ENCODE measurements around the gene DFFB. TPM values are rescaled to one million over a fixed set of nuclear protein-coding genes. Genes with fewer than 3 reads are reported as not detected.

The DFFB gene
- total and polyA plus RNA-seq, 9 of the 15 experiments (the other 6 are each of a cell fraction or from before 2014, with no cell fraction given): 2.3 to 15.8 (median 11.5) TPM

- no peak for FAIRE-seq
- CTCF ChIA-PET (ENCODE audit: low intra/inter-chr PET ratio): no interaction called here
- no peak overlapping the region for H2AFZ ChIP-seq (ENCODE audit: low read depth, low read length)
- TF ChIP-seq ZBTB2 (IDR thresholded peaks at IDR 0.05): no peak
- TF ChIP-seq OTX1 (CRISPR knock-in tag; IDR thresholded peaks at IDR 0.05): no peak
- no peak for TF ChIP-seq ZNF764 (CRISPR knock-in tag; IDR thresholded peaks at IDR 0.05; ENCODE audit: low read depth)
- no peak for TF ChIP-seq IFI16 (CRISPR knock-in tag; IDR thresholded peaks at IDR 0.05)
- TF ChIP-seq SFPQ (IDR thresholded peaks at IDR 0.05; ENCODE audit: low read depth, low read length): no peak
- no peak for TF ChIP-seq ZNF197 (CRISPR knock-in tag; IDR thresholded peaks at IDR 0.05; ENCODE audit: low read depth)
- no peak for TF ChIP-seq WHSC1 (IDR thresholded peaks at IDR 0.05; ENCODE audit: low read length)
- TF ChIP-seq ZNF431 (CRISPR knock-in tag; IDR thresholded peaks at IDR 0.05): no peak
- TF ChIP-seq RBM39 (optimal IDR thresholded peaks at IDR 0.05; ENCODE audit: low read depth, low read length): no peak
- no peak for TF ChIP-seq HMBOX1 (IDR thresholded peaks at IDR 0.05)
- TF ChIP-seq XRCC4 (IDR thresholded peaks at IDR 0.05; ENCODE audit: extremely low read depth, insufficient read depth, insufficient read length): no peak
- no peak for TF ChIP-seq RREB1 (CRISPR knock-in tag; IDR thresholded peaks at IDR 0.05)
- TF ChIP-seq ZNF121 (CRISPR knock-in tag; conservative IDR thresholded peaks at IDR 0.05): no peak
Measured at GRCh38 chr1:3834701-3835100, 22.6 kb upstream of the DFFB start.

More at GRCh38 chr1:3834701-3835100, 22.6 kb upstream of the DFFB start:
- in situ Hi-C loops (cut with MboI) (no loop called here), intact Hi-C loops (cut with micrococcal nuclease) (no loop called here)
- H3K4me1 ChIP-seq (replicated peaks in 1 of 2; ENCODE audit: control insufficient read depth in 2 of 2, insufficient read depth in 2 of 2, low read length in 2 of 2): peaks cover 0 to 3% of the 10 kb centered on the region in 2 experiments; a peak in 1 of 5 replicates
- WGBS (ENCODE audit: insufficient coverage, low coverage, missing lambda C conversion rate): 90% methylated on average over 10 of the region's 10 CpGs
- no peaks in the 10 kb centered on the region for H3K79me2 ChIP-seq (ENCODE audit: control insufficient read depth, insufficient read depth, low read length)
- H4K20me1 ChIP-seq (replicated peaks; ENCODE audit: control insufficient read depth, insufficient read depth, low read length): no peaks in the 10 kb centered on the region
- DNase-seq (ENCODE audit: extremely low read depth in 1 of 4, low spot score in 3 of 4) (no peak), ATAC-seq (no peak)
- H3K9ac ChIP-seq (ENCODE audit: insufficient read depth in 1 of 2, low read depth in 2 of 2, low read length in 2 of 2): 0 out of 4 replicates have a peak overlapping the region, but pooled peaks of 1 of the 2 experiments have one; percentile 45
- peaks cover 81% of the 10 kb centered on the region for H3K36me3 ChIP-seq (ENCODE audit: control insufficient read depth, insufficient read depth, low read length)
- POLR2A ChIA-PET: interaction anchor here (0.8 to 1.6 kb wide), 2 partner anchors 12 to 15 kb away, joined by 3 read pairs; no protein-coding TSS in a partner anchor
- H3K9me3 ChIP-seq (replicated peaks; ENCODE audit: control insufficient read depth, insufficient read depth, low read depth, low read length): no peaks in the 10 kb centered on the region
- H3K9me1 ChIP-seq (ENCODE audit: control insufficient read depth, insufficient read depth, low read length): no peaks in the 10 kb centered on the region
- BruUV-seq (replicated peaks): no TSS peak
- H3K4me3 ChIP-seq: no peak overlapping the region
- H3K27me3 ChIP-seq (ENCODE audit: control insufficient read depth in 2 of 2, insufficient read depth in 2 of 2, low read length in 2 of 2): no peaks in the 10 kb centered on the region
- H3K4me2 ChIP-seq (ENCODE audit: insufficient read depth, low read length): no peak overlapping the region
- H3K27ac ChIP-seq (ENCODE audit: extremely low read depth, low read depth, low read length): no peak overlapping the region

All from K562 (cell line).